Measurements from ENCODE around the gene DUSP15.

GRCh38 chr20:31857861-31858759 lies 12.2 kb downstream of the DUSP15 start:
- TF ChIP-seq GATA3 (IDR thresholded peaks at IDR 0.05; ENCODE audit: low read depth, low read length) (no peak), GATA2 (IDR thresholded peaks at IDR 0.05; ENCODE audit: low read depth, low read length) (no peak)
